ENCODE results near the gene WDR90. TPM values are rescaled to one million over a fixed set of nuclear protein-coding genes. Genes with fewer than 3 reads are reported as not detected.
A peak's percentile ranks its signal among the peaks of the same experiment; 100 is the strongest.

WDR90 gene
- total and polyA plus RNA-seq, 2 of the 13 experiments (the other 11 are each of a cell fraction or from before 2014, with no cell fraction given) = 14.9 to 28.9 TPM

GRCh38 chr16:648071-648780 lies 939 bp upstream of the WDR90 start (continued):
- TF ChIP-seq MYC (CRISPR knock-in tag; IDR thresholded peaks at IDR 0.05; ENCODE audit: borderline replicate concordance) = peak; percentile 78
- TF ChIP-seq TEAD3 (CRISPR knock-in tag; optimal IDR thresholded peaks at IDR 0.05; ENCODE audit: borderline replicate concordance) = peak; percentile 56
- TF ChIP-seq GATA4 (IDR thresholded peaks at IDR 0.05; ENCODE audit: borderline replicate concordance, low read depth) = no peak
- no peak for TF ChIP-seq ZNF510 (CRISPR knock-in tag; IDR thresholded peaks at IDR 0.05; ENCODE audit: low read depth)
- TF ChIP-seq BRD4 (CRISPR knock-in tag; IDR thresholded peaks at IDR 0.05) = no peak
- peak; percentile 41; the same call in 1 of the 2 replicates for TF ChIP-seq TARDBP (CRISPR knock-in tag; IDR thresholded peaks at IDR 0.05)
- TF ChIP-seq SMAD9 (CRISPR knock-in tag; IDR thresholded peaks at IDR 0.05) = no peak
- TF ChIP-seq EEA1 (CRISPR knock-in tag; IDR thresholded peaks at IDR 0.05; ENCODE audit: borderline replicate concordance) = no peak
- TF ChIP-seq RNF2 (conservative IDR thresholded peaks at IDR 0.05; ENCODE audit: low read depth) = no peak
- TF ChIP-seq ZNF644 (CRISPR knock-in tag; IDR thresholded peaks at IDR 0.05; ENCODE audit: low read depth) = peak; percentile 81
- TF ChIP-seq HOXD1 (CRISPR knock-in tag; IDR thresholded peaks at IDR 0.05) = no peak
- TF ChIP-seq MAFG (CRISPR knock-in tag; IDR thresholded peaks at IDR 0.05) = no peak
- no peak for TF ChIP-seq ZBTB44 (CRISPR knock-in tag; IDR thresholded peaks at IDR 0.05)
- no peak for TF ChIP-seq ZFP1 (CRISPR knock-in tag; IDR thresholded peaks at IDR 0.05)
- TF ChIP-seq KLF9 (CRISPR knock-in tag; IDR thresholded peaks at IDR 0.05; ENCODE audit: low read depth) = no peak
- TF ChIP-seq PBX2 (CRISPR knock-in tag; IDR thresholded peaks at IDR 0.05) = no peak
- TF ChIP-seq ADNP (CRISPR knock-in tag; IDR thresholded peaks at IDR 0.05) = no peak
- peak; percentile 81; the same call in 1 of the 2 replicates for TF ChIP-seq ZHX1 (CRISPR knock-in tag; IDR thresholded peaks at IDR 0.05; ENCODE audit: low read depth)
- TF ChIP-seq ZNF749 (CRISPR knock-in tag; IDR thresholded peaks at IDR 0.05; ENCODE audit: borderline replicate concordance) = no peak
- TF ChIP-seq PPARG (CRISPR knock-in tag; conservative IDR thresholded peaks at IDR 0.05) = peak; percentile 61; the same call in 1 of the 2 replicates
- 0 out of 2 replicates have a peak, but pooled peaks have one; percentile 22 for TF ChIP-seq ZNF766 (CRISPR knock-in tag; IDR thresholded peaks at IDR 0.05; ENCODE audit: borderline replicate concordance)
- no peak for TF ChIP-seq RARA (CRISPR knock-in tag; IDR thresholded peaks at IDR 0.05)
- TF ChIP-seq PHF8 (CRISPR knock-in tag; IDR thresholded peaks at IDR 0.05) = no peak
- no peak for TF ChIP-seq ATF7-NPFF (CRISPR knock-in tag; IDR thresholded peaks at IDR 0.05; ENCODE audit: low read depth)
- TF ChIP-seq NCOA1 (CRISPR knock-in tag; IDR thresholded peaks at IDR 0.05) = no peak
- no peak for TF ChIP-seq TEF (CRISPR knock-in tag; IDR thresholded peaks at IDR 0.05)
- TF ChIP-seq ASH2L (IDR thresholded peaks at IDR 0.05; ENCODE audit: insufficient read length, low read depth, low read length) = no peak
